WTC11 (cell line): ENCODE results near the gene KRT83. TPM values are rescaled to one million over a fixed set of nuclear protein-coding genes. Genes with fewer than 3 reads are reported as not detected.

Experiments used
- ATAC-seq: fragments of 200-7000 bp; cut with Tn5 transposase; 2 replicates; pipeline ENCODE4 v1.10.0; 2021; ENCODE audit warnings: mild to moderate bottlenecking, moderate library complexity
- CTCF ChIA-PET: fragments of 300-600 bp; sonication (Branson Sonifier 250); formaldehyde crosslinking; loops from one replicate; lab custom pipeline; 2021; ENCODE audit warnings: antibody characterized with exemption; lab: Charles Lee
- POLR2A ChIA-PET: fragments of 350-600 bp; sonication (Branson Sonifier 250); formaldehyde crosslinking; loops from one replicate; lab custom pipeline; 2021; ENCODE audit warnings: antibody characterized with exemption; lab: Charles Lee
- DNase-seq: peaks from one replicate; pipeline ENCODE4 v3.0.0; 2021; ENCODE audit warnings: low spot score
- H3K27ac Mint-ChIP-seq: 2 replicates; pipeline ENCODE4 v1.8.0; 2021; ENCODE audit warnings: mixed read lengths
- H3K27me3 Mint-ChIP-seq: 2 replicates; pipeline ENCODE4 v1.8.0; 2021; ENCODE audit warnings: low read depth, mild to moderate bottlenecking, moderate library complexity, mixed read lengths
- H3K36me3 Mint-ChIP-seq: 2 replicates; pipeline ENCODE4 v1.8.0; 2021; ENCODE audit warnings: mixed read lengths
- H3K4me1 Mint-ChIP-seq: 2 replicates; pipeline ENCODE4 v1.8.0; 2022; ENCODE audit warnings: mixed read lengths
- H3K4me3 Mint-ChIP-seq: 2 replicates; pipeline ENCODE4 v1.8.0; 2021; ENCODE audit warnings: mild to moderate bottlenecking, moderate library complexity, mixed read lengths
- H3K9me3 Mint-ChIP-seq: 2 replicates; pipeline ENCODE4 v1.8.0; 2021; ENCODE audit warnings: mixed read lengths
- CBFB ChIP-seq: sonication (generic); formaldehyde crosslinking; IDR thresholded peaks from 2 replicates; pipeline ENCODE4 v1.8.1; 2022; ENCODE audit warnings: mild to moderate bottlenecking, low read depth, missing genetic modification reagents
- ETV6 ChIP-seq: sonication (generic); formaldehyde crosslinking; IDR thresholded peaks from 2 replicates; pipeline ENCODE4 v1.8.1; 2022; ENCODE audit warnings: mild to moderate bottlenecking, missing genetic modification reagents
- FOXK1 ChIP-seq: sonication (generic); formaldehyde crosslinking; IDR thresholded peaks from 2 replicates; pipeline ENCODE4 v1.8.0; 2022; ENCODE audit warnings: mild to moderate bottlenecking, moderate library complexity, missing genetic modification reagents
- FOXP1 ChIP-seq: sonication (generic); formaldehyde crosslinking; IDR thresholded peaks from 2 replicates; pipeline ENCODE4 v1.8.0; 2022; ENCODE audit warnings: missing genetic modification reagents, mild to moderate bottlenecking, moderate library complexity, borderline replicate concordance
- GABPB1 ChIP-seq: sonication (generic); formaldehyde crosslinking; IDR thresholded peaks from 2 replicates; pipeline ENCODE4 v1.8.1; 2023; ENCODE audit warnings: mild to moderate bottlenecking, missing genetic modification reagents
- IRF2 ChIP-seq: sonication (generic); formaldehyde crosslinking; IDR thresholded peaks from 2 replicates; pipeline ENCODE4 v1.8.0; 2022; ENCODE audit warnings: low read depth, missing genetic modification reagents, borderline replicate concordance
- MYBL2 ChIP-seq: sonication (generic); formaldehyde crosslinking; IDR thresholded peaks from 2 replicates; pipeline ENCODE4 v1.8.1; 2023; ENCODE audit warnings: mild to moderate bottlenecking, moderate library complexity, missing genetic modification reagents
- NFYB ChIP-seq: sonication (generic); formaldehyde crosslinking; conservative IDR thresholded peaks from 2 replicates; pipeline ENCODE4 v1.8.0; 2022; ENCODE audit warnings: low read depth, missing genetic modification reagents
- SP1 ChIP-seq: sonication (generic); formaldehyde crosslinking; conservative IDR thresholded peaks from 2 replicates; pipeline ENCODE4 v1.8.1; 2022; ENCODE audit warnings: missing genetic modification reagents
- ZBTB21 ChIP-seq: sonication (generic); formaldehyde crosslinking; IDR thresholded peaks from 2 replicates; pipeline ENCODE4 v1.8.1; 2023; ENCODE audit warnings: mild to moderate bottlenecking, missing genetic modification reagents, borderline replicate concordance
- ZNF317 ChIP-seq: sonication (generic); formaldehyde crosslinking; IDR thresholded peaks from 2 replicates; pipeline ENCODE4 v1.8.1; 2023; ENCODE audit warnings: low read depth, mild to moderate bottlenecking, moderate library complexity, missing genetic modification reagents, borderline replicate concordance
- ZNF423 ChIP-seq: fragments of 250-450 bp; sonication (Bioruptor Pico); IDR thresholded peaks from 2 replicates; pipeline ENCODE4 v2.1.2; 2022; ENCODE audit warnings: mild to moderate bottlenecking, moderate library complexity
- total RNA-seq: library from RNA; stranded (reverse); gene quantifications from 3 replicates; pipeline ENCODE4 v1.2.3, GENCODE V29; 2021
- TF ChIP-seq, protein P1 (sequence below): sonication (generic); formaldehyde crosslinking; IDR thresholded peaks from 2 replicates; pipeline ENCODE4 v1.8.1; 2023; ENCODE audit warnings: mild to moderate bottlenecking, missing genetic modification reagents, borderline replicate concordance
- TF ChIP-seq, protein P2 (sequence below): sonication (generic); formaldehyde crosslinking; IDR thresholded peaks from 2 replicates; pipeline ENCODE4 v1.8.1; 2022; ENCODE audit warnings: low read depth, mild to moderate bottlenecking, moderate library complexity, missing genetic modification reagents, borderline replicate concordance
- TF ChIP-seq, protein P3 (sequence below): sonication (generic); formaldehyde crosslinking; IDR thresholded peaks from 2 replicates; pipeline ENCODE4 v1.8.0; 2022; ENCODE audit warnings: mild to moderate bottlenecking, missing genetic modification reagents
- TF ChIP-seq, protein P4 (sequence below): sonication (generic); formaldehyde crosslinking; IDR thresholded peaks from 2 replicates; pipeline ENCODE4 v1.8.1; 2022; ENCODE audit warnings: mild to moderate bottlenecking, moderate library complexity, missing genetic modification reagents
- TF ChIP-seq, protein P5 (sequence below): sonication (generic); formaldehyde crosslinking; IDR thresholded peaks from 2 replicates; pipeline ENCODE4 v1.8.1; 2023; ENCODE audit warnings: mild to moderate bottlenecking, missing genetic modification reagents, moderate library complexity
- TF ChIP-seq, protein P6 (sequence below): sonication (generic); formaldehyde crosslinking; IDR thresholded peaks from 2 replicates; pipeline ENCODE4 v1.8.0; 2022; ENCODE audit warnings: mild to moderate bottlenecking, missing genetic modification reagents
- TF ChIP-seq, protein P7 (sequence below): sonication (generic); formaldehyde crosslinking; IDR thresholded peaks from 2 replicates; pipeline ENCODE4 v1.8.0; 2022; ENCODE audit warnings: mild to moderate bottlenecking, missing genetic modification reagents
- TF ChIP-seq, protein P8 (sequence below): sonication (generic); formaldehyde crosslinking; IDR thresholded peaks from 2 replicates; pipeline ENCODE4 v1.8.1; 2022; ENCODE audit warnings: mild to moderate bottlenecking, missing genetic modification reagents, moderate library complexity, borderline replicate concordance
- TF ChIP-seq, protein P9 (sequence below): sonication (generic); formaldehyde crosslinking; IDR thresholded peaks from 2 replicates; pipeline ENCODE4 v1.8.1; 2023; ENCODE audit warnings: mild to moderate bottlenecking, moderate library complexity, missing genetic modification reagents

KRT83 gene
- total RNA-seq, 1 experiment from 2014 or later: not detected

DNA sequence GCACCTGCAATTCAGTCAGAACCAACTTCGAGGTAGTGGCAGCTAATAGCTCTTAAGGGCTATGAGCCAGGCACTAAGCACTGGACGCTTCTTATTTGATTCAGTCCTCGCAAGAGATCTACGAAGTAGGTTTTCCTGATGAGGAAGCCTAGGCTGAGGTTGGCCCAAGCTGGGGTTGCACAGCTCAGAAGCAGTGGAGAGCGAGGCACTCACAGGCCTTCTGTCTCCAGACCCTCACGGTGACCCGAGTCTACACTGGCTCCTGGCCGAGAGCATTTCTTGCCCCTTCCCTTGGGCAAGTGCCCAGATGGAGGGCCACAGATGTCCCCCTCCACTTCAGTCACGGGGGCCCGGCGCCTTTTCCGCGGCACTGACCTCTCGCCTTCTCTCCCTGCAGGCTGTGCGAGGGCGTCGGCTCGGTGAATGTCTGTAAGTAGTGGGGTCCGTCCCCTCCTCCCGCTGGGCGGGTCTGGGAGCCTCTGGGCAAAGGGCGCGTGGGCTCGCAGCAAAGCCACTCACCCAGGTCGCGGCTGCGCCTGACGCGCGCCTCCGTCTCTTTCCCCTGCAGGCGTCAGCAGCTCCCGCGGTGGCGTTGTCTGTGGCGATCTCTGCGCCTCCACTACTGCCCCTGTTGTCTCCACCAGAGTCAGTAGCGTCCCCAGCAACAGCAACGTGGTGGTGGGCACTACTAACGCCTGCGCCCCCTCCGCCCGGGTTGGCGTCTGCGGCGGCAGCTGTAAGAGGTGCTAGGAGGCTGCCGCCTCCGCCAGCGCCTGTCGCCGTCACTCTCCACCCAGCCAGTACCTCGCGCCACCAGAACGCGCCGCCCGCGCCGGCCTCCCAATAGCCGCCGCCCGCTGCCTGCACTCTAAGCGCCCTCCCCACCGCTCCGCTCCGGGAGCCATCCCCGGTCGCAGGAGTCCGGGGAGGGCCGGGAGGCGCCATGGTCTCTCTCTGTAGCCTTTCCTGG, 13.1 kb downstream of the KRT83 start:
- peak overlapping the region; percentile 76 for H3K4me3 Mint-ChIP-seq
- ATAC-seq: peak; percentile 86
- TF ChIP-seq SP1 (CRISPR knock-in tag) (0 out of 2 replicates have a peak, but pooled peaks have one; percentile 32), GABPB1 (CRISPR knock-in tag) (no peak), FOXK1 (CRISPR knock-in tag) (0 out of 2 replicates have a peak, but pooled peaks have one; percentile 35), CBFB (CRISPR knock-in tag) (peak; percentile 53; the same call in 1 of the 2 replicates), ZNF317 (CRISPR knock-in tag) (no peak), NFYB (CRISPR knock-in tag) (no peak), IRF2 (CRISPR knock-in tag) (no peak), MYBL2 (CRISPR knock-in tag) (no peak; the same call in 1 of the 2 replicates), FOXP1 (CRISPR knock-in tag) (0 out of 2 replicates have a peak, but pooled peaks have one; percentile 43), ZNF423 (peak; percentile 65; the same call in 1 of the 2 replicates), ZBTB21 (CRISPR knock-in tag) (no peak), ETV6 (CRISPR knock-in tag) (peak; percentile 68; the same call in 1 of the 2 replicates)
- TF ChIP-seq, protein P1, sequence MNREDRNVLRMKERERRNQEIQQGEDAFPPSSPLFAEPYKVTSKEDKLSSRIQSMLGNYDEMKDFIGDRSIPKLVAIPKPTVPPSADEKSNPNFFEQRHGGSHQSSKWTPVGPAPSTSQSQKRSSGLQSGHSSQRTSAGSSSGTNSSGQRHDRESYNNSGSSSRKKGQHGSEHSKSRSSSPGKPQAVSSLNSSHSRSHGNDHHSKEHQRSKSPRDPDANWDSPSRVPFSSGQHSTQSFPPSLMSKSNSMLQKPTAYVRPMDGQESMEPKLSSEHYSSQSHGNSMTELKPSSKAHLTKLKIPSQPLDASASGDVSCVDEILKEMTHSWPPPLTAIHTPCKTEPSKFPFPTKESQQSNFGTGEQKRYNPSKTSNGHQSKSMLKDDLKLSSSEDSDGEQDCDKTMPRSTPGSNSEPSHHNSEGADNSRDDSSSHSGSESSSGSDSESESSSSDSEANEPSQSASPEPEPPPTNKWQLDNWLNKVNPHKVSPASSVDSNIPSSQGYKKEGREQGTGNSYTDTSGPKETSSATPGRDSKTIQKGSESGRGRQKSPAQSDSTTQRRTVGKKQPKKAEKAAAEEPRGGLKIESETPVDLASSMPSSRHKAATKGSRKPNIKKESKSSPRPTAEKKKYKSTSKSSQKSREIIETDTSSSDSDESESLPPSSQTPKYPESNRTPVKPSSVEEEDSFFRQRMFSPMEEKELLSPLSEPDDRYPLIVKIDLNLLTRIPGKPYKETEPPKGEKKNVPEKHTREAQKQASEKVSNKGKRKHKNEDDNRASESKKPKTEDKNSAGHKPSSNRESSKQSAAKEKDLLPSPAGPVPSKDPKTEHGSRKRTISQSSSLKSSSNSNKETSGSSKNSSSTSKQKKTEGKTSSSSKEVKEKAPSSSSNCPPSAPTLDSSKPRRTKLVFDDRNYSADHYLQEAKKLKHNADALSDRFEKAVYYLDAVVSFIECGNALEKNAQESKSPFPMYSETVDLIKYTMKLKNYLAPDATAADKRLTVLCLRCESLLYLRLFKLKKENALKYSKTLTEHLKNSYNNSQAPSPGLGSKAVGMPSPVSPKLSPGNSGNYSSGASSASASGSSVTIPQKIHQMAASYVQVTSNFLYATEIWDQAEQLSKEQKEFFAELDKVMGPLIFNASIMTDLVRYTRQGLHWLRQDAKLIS (CRISPR knock-in tag): no peak
- TF ChIP-seq, protein P2, sequence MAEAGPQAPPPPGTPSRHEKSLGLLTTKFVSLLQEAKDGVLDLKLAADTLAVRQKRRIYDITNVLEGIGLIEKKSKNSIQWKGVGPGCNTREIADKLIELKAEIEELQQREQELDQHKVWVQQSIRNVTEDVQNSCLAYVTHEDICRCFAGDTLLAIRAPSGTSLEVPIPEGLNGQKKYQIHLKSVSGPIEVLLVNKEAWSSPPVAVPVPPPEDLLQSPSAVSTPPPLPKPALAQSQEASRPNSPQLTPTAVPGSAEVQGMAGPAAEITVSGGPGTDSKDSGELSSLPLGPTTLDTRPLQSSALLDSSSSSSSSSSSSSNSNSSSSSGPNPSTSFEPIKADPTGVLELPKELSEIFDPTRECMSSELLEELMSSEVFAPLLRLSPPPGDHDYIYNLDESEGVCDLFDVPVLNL (CRISPR knock-in tag): no peak
- TF ChIP-seq, protein P3, sequence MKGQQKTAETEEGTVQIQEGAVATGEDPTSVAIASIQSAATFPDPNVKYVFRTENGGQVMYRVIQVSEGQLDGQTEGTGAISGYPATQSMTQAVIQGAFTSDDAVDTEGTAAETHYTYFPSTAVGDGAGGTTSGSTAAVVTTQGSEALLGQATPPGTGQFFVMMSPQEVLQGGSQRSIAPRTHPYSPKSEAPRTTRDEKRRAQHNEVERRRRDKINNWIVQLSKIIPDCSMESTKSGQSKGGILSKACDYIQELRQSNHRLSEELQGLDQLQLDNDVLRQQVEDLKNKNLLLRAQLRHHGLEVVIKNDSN (CRISPR knock-in tag): no peak
- TF ChIP-seq, protein P4, sequence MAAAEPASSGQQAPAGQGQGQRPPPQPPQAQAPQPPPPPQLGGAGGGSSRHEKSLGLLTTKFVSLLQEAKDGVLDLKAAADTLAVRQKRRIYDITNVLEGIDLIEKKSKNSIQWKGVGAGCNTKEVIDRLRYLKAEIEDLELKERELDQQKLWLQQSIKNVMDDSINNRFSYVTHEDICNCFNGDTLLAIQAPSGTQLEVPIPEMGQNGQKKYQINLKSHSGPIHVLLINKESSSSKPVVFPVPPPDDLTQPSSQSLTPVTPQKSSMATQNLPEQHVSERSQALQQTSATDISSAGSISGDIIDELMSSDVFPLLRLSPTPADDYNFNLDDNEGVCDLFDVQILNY (CRISPR knock-in tag): 0 out of 2 replicates have a peak, but pooled peaks have one; percentile 53
- TF ChIP-seq, protein P5, sequence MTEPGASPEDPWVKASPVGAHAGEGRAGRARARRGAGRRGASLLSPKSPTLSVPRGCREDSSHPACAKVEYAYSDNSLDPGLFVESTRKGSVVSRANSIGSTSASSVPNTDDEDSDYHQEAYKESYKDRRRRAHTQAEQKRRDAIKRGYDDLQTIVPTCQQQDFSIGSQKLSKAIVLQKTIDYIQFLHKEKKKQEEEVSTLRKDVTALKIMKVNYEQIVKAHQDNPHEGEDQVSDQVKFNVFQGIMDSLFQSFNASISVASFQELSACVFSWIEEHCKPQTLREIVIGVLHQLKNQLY (CRISPR knock-in tag): no peak
- TF ChIP-seq, protein P6, sequence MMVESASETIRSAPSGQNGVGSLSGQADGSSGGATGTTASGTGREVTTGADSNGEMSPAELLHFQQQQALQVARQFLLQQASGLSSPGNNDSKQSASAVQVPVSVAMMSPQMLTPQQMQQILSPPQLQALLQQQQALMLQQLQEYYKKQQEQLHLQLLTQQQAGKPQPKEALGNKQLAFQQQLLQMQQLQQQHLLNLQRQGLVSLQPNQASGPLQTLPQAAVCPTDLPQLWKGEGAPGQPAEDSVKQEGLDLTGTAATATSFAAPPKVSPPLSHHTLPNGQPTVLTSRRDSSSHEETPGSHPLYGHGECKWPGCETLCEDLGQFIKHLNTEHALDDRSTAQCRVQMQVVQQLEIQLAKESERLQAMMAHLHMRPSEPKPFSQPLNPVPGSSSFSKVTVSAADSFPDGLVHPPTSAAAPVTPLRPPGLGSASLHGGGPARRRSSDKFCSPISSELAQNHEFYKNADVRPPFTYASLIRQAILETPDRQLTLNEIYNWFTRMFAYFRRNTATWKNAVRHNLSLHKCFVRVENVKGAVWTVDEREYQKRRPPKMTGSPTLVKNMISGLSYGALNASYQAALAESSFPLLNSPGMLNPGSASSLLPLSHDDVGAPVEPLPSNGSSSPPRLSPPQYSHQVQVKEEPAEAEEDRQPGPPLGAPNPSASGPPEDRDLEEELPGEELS (CRISPR knock-in tag): no peak
- TF ChIP-seq, protein P7, sequence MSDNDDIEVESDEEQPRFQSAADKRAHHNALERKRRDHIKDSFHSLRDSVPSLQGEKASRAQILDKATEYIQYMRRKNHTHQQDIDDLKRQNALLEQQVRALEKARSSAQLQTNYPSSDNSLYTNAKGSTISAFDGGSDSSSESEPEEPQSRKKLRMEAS (CRISPR knock-in tag): peak; percentile 44; the same call in 1 of the 2 replicates
- TF ChIP-seq, protein P8, sequence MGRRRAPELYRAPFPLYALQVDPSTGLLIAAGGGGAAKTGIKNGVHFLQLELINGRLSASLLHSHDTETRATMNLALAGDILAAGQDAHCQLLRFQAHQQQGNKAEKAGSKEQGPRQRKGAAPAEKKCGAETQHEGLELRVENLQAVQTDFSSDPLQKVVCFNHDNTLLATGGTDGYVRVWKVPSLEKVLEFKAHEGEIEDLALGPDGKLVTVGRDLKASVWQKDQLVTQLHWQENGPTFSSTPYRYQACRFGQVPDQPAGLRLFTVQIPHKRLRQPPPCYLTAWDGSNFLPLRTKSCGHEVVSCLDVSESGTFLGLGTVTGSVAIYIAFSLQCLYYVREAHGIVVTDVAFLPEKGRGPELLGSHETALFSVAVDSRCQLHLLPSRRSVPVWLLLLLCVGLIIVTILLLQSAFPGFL (CRISPR knock-in tag): no peak
- TF ChIP-seq, protein P9, sequence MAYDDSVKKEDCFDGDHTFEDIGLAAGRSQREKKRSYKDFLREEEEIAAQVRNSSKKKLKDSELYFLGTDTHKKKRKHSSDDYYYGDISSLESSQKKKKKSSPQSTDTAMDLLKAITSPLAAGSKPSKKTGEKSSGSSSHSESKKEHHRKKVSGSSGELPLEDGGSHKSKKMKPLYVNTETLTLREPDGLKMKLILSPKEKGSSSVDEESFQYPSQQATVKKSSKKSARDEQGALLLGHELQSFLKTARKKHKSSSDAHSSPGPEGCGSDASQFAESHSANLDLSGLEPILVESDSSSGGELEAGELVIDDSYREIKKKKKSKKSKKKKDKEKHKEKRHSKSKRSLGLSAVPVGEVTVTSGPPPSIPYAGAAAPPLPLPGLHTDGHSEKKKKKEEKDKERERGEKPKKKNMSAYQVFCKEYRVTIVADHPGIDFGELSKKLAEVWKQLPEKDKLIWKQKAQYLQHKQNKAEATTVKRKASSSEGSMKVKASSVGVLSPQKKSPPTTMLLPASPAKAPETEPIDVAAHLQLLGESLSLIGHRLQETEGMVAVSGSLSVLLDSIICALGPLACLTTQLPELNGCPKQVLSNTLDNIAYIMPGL: peak; percentile 51; the same call in 1 of the 2 replicates
- peaks cover 17% of the 10 kb centered on the region for H3K4me1 Mint-ChIP-seq
- POLR2A ChIA-PET: no interaction called here
- peaks cover 57% of the 10 kb centered on the region for H3K27me3 Mint-ChIP-seq
- H3K36me3 Mint-ChIP-seq: no peaks in the 10 kb centered on the region
- CTCF ChIA-PET: interaction anchor here (0.6 to 7.8 kb wide), 31 partner anchors 8 to 571 kb away, joined by 3 to 76 read pairs (median 4); no protein-coding TSS in a partner anchor
- no peaks in the 10 kb centered on the region for H3K9me3 Mint-ChIP-seq
- DNase-seq: peak; percentile 77
- H3K27ac Mint-ChIP-seq: no peak overlapping the region
